Gastroesophageal sphincter (tissue), 3 donors: ENCODE measurements around the gene RMI2.

ENCODE experiments used
- CTCF ChIP-seq, 4 experiments: fragments of 200-600 bp in 2 of 4; fragments of 450-650 bp in 2 of 4; sonication (generic) in 1 of 4; IDR thresholded peaks; one replicate each; pipeline ENCODE4 v1.5.1; 2017 to 2019; ENCODE audit warnings: antibody characterized with exemption in 4 of 4, mild to moderate bottlenecking in 2 of 4, moderate library complexity in 2 of 4
- POLR2A ChIP-seq, 2 donors: fragments of 450-650 bp; IDR thresholded peaks; one replicate each; pipeline ENCODE4 v1.6.1; 2017; ENCODE audit warnings: antibody characterized with exemption in 2 of 2, mild to moderate bottlenecking in 2 of 2, moderate library complexity in 1 of 2
- POLR2AphosphoS5 ChIP-seq: sonication (generic); formaldehyde crosslinking; IDR thresholded peaks from one replicate; pipeline ENCODE4 v1.6.1; 2017; ENCODE audit warnings: antibody characterized with exemption

- no peak for TF ChIP-seq POLR2AphosphoS5
- no peak for TF ChIP-seq CTCF (IDR thresholded peaks at IDR 0.05)
- no peak for TF ChIP-seq POLR2A (IDR thresholded peaks at IDR 0.05)
Observed at GRCh38 chr16:11334831-11335404, 10.3 kb upstream of the RMI2 start.
